Neural cell (in vitro differentiated cells): Measurements from ENCODE around the gene CCNY. TPM values are rescaled to one million over a fixed set of nuclear protein-coding genes. Genes with fewer than 3 reads are reported as not detected.

Experiments used
- H2AFZ ChIP-seq: fragments of 200-600, 300-800 bp; sonication (generic), shearing (Covaris generic); 2 replicates; pipeline ENCODE4 v1.6.0; 2014; ENCODE audit warnings: low read depth, mild to moderate bottlenecking, antibody characterized with exemption, low read length, moderate library complexity
- H3F3A ChIP-seq: fragments of 200-600 bp; shearing (Covaris generic); 2 replicates; pipeline ENCODE4 v1.6.1; 2016; ENCODE audit warnings: mild to moderate bottlenecking, moderate library complexity, mixed read lengths, antibody characterized with exemption, low read length; ENCODE audit not compliant: insufficient read depth, poor library complexity, severe bottlenecking
- H3K27ac ChIP-seq: fragments of 200-600, 300-800 bp; sonication (generic), shearing (Covaris generic); 2 replicates; pipeline ENCODE4 v1.5.1; 2014; ENCODE audit warnings: mild to moderate bottlenecking, low read length, moderate library complexity
- H3K27me3 ChIP-seq: fragments of 300-800, 200-600 bp; sonication (generic), shearing (Covaris generic); 2 replicates; pipeline ENCODE4 v1.6.0; 2014; ENCODE audit warnings: mild to moderate bottlenecking, low read depth, low read length, moderate library complexity; ENCODE audit not compliant: insufficient read depth
- H3K36me3 ChIP-seq: fragments of 300-800, 200-600 bp; sonication (generic), shearing (Covaris generic); 2 replicates; pipeline ENCODE4 v1.5.1; 2014; ENCODE audit warnings: mild to moderate bottlenecking, antibody characterized with exemption, low read length, moderate library complexity; ENCODE audit not compliant: insufficient read depth
- H3K4me2 ChIP-seq: fragments of 300-800, 200-600 bp; sonication (generic), shearing (Covaris generic); 2 replicates; pipeline ENCODE4 v1.6.0; 2014; ENCODE audit warnings: mild to moderate bottlenecking, low read length
- H3K4me3 ChIP-seq: fragments of 300-800, 200-600 bp; sonication (generic), shearing (Covaris generic); 2 replicates; pipeline ENCODE4 v1.5.1; 2014; ENCODE audit warnings: mild to moderate bottlenecking, low read length, moderate library complexity
- H3K79me2 ChIP-seq: fragments of 200-600 bp; shearing (Covaris generic); replicated peaks from 2 replicates; pipeline ENCODE4 v1.6.0; 2014; ENCODE audit warnings: mild to moderate bottlenecking, low read length, moderate library complexity; ENCODE audit not compliant: insufficient read depth
- H3K9ac ChIP-seq: fragments of 300-800, 200-600 bp; sonication (generic), shearing (Covaris generic); 2 replicates; pipeline ENCODE4 v1.6.1; 2016; ENCODE audit warnings: mild to moderate bottlenecking, low read length, mixed read lengths
- H3K9me2 ChIP-seq: fragments of 200-600 bp; shearing (Covaris generic); 2 replicates; pipeline ENCODE4 v1.6.1; 2016; ENCODE audit warnings: mild to moderate bottlenecking, low read length, mixed read lengths; ENCODE audit not compliant: insufficient read depth
- H3K9me3 ChIP-seq: fragments of 200-600, 300-800 bp; sonication (generic), shearing (Covaris generic); 2 replicates; pipeline ENCODE4 v1.6.1; 2016; ENCODE audit warnings: mild to moderate bottlenecking, mixed run types, low read length, moderate library complexity, mixed read lengths
- H4K20me1 ChIP-seq: fragments of 200-600 bp; shearing (Covaris generic); 2 replicates; pipeline ENCODE4 v1.6.1; 2016; ENCODE audit warnings: mild to moderate bottlenecking, mixed run types; ENCODE audit not compliant: insufficient read depth
- EP300 ChIP-seq: fragments of 450-650 bp; conservative IDR thresholded peaks from 2 replicates; pipeline ENCODE4 v1.6.1; 2014; ENCODE audit warnings: antibody characterized with exemption, mild to moderate bottlenecking, moderate library complexity; ENCODE audit not compliant: poor library complexity, severe bottlenecking
- EZH2 ChIP-seq: fragments of 200-600, 300-800 bp; shearing (Covaris generic), sonication (generic); IDR thresholded peaks from 2 replicates; pipeline ENCODE4 v1.6.1; 2014; ENCODE audit warnings: antibody characterized with exemption, low read length, borderline replicate concordance, mild to moderate bottlenecking; ENCODE audit not compliant: insufficient read depth, poor library complexity, severe bottlenecking
- MXI1 ChIP-seq: fragments of 450-650 bp; conservative IDR thresholded peaks from 2 replicates; pipeline ENCODE4 v1.6.1; 2014; ENCODE audit warnings: antibody characterized with exemption, mild to moderate bottlenecking; ENCODE audit not compliant: poor library complexity, severe bottlenecking
- POLR2AphosphoS5 ChIP-seq: IDR thresholded peaks from 2 replicates; pipeline ENCODE4 v1.6.1; 2012
- RAD21 ChIP-seq: fragments of 450-650 bp; conservative IDR thresholded peaks from 2 replicates; pipeline ENCODE4 v1.6.1; 2014; ENCODE audit warnings: antibody characterized with exemption, mild to moderate bottlenecking, moderate library complexity
- SMC3 ChIP-seq: fragments of 450-650 bp; conservative IDR thresholded peaks from 2 replicates; pipeline ENCODE4 v1.6.1; 2014; ENCODE audit warnings: antibody characterized with exemption, mild to moderate bottlenecking, moderate library complexity; ENCODE audit not compliant: poor library complexity
- TAF1 ChIP-seq: IDR thresholded peaks from 2 replicates; pipeline ENCODE4 v1.6.1; 2012; ENCODE audit warnings: low read depth
- polyA plus RNA-seq: library from polyadenylated mRNA; depleted of rRNA; stranded (reverse); fragments of >200 nt; gene quantifications from 2 replicates; pipeline ENCODE4 v1.2.3, GENCODE V29; 2014
- TF ChIP-seq, protein P1 (sequence below): IDR thresholded peaks from 2 replicates; pipeline ENCODE4 v1.6.1; 2012; ENCODE audit warnings: borderline replicate concordance
- TF ChIP-seq, protein P2 (sequence below): fragments of 450-650 bp; IDR thresholded peaks from 2 replicates; pipeline ENCODE4 v1.5.1; 2014; ENCODE audit warnings: antibody characterized with exemption, mild to moderate bottlenecking, moderate library complexity; ENCODE audit not compliant: poor library complexity, severe bottlenecking

The CCNY gene
- polyA plus RNA-seq, 1 donor from 2014 or later: 36.4 TPM

DNA sequence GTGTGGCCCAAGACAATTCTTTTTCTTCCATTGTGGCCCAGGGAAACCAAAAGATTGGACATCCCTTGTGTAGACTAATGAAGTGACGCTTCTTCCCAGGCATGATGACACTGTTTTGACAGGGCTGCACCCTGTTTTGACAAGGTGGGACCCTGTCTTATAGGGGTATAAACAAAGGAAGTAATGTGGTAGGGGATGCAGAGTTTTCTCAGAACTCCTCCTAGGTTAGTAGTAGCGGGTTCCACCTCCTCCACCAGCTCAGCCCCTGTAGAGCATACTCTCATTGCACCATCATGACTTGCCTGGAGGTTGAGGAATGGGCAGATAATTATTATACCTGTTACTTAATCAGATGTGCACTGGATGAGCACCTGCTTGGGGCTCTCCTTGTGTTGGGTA is 123.1 kb downstream of the CCNY start:
- Histone ChIP-seq H3K27ac (no peak overlapping the region), H3K9ac (no peak overlapping the region), H2AFZ (no peak overlapping the region), H3K9me3 (no peaks in the 10 kb centered on the region), H3K4me3 (no peak overlapping the region), H3K36me3 (no peaks in the 10 kb centered on the region), H3K4me2 (no peak overlapping the region), H3K27me3 (no peaks in the 10 kb centered on the region), H3K9me2 (no peaks in the 10 kb centered on the region), H3F3A (no peaks in the 10 kb centered on the region), H3K79me2 (peaks cover 23% of the 10 kb centered on the region), H4K20me1 (no peaks in the 10 kb centered on the region)
- TF ChIP-seq EZH2: no peak
- TF ChIP-seq POLR2AphosphoS5: no peak
- TF ChIP-seq, protein P1, sequence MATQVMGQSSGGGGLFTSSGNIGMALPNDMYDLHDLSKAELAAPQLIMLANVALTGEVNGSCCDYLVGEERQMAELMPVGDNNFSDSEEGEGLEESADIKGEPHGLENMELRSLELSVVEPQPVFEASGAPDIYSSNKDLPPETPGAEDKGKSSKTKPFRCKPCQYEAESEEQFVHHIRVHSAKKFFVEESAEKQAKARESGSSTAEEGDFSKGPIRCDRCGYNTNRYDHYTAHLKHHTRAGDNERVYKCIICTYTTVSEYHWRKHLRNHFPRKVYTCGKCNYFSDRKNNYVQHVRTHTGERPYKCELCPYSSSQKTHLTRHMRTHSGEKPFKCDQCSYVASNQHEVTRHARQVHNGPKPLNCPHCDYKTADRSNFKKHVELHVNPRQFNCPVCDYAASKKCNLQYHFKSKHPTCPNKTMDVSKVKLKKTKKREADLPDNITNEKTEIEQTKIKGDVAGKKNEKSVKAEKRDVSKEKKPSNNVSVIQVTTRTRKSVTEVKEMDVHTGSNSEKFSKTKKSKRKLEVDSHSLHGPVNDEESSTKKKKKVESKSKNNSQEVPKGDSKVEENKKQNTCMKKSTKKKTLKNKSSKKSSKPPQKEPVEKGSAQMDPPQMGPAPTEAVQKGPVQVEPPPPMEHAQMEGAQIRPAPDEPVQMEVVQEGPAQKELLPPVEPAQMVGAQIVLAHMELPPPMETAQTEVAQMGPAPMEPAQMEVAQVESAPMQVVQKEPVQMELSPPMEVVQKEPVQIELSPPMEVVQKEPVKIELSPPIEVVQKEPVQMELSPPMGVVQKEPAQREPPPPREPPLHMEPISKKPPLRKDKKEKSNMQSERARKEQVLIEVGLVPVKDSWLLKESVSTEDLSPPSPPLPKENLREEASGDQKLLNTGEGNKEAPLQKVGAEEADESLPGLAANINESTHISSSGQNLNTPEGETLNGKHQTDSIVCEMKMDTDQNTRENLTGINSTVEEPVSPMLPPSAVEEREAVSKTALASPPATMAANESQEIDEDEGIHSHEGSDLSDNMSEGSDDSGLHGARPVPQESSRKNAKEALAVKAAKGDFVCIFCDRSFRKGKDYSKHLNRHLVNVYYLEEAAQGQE: no peak
- no peak for TF ChIP-seq TAF1
- TF ChIP-seq, protein P2, sequence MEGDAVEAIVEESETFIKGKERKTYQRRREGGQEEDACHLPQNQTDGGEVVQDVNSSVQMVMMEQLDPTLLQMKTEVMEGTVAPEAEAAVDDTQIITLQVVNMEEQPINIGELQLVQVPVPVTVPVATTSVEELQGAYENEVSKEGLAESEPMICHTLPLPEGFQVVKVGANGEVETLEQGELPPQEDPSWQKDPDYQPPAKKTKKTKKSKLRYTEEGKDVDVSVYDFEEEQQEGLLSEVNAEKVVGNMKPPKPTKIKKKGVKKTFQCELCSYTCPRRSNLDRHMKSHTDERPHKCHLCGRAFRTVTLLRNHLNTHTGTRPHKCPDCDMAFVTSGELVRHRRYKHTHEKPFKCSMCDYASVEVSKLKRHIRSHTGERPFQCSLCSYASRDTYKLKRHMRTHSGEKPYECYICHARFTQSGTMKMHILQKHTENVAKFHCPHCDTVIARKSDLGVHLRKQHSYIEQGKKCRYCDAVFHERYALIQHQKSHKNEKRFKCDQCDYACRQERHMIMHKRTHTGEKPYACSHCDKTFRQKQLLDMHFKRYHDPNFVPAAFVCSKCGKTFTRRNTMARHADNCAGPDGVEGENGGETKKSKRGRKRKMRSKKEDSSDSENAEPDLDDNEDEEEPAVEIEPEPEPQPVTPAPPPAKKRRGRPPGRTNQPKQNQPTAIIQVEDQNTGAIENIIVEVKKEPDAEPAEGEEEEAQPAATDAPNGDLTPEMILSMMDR: no peak
- TF ChIP-seq RAD21: no peak

DNA sequence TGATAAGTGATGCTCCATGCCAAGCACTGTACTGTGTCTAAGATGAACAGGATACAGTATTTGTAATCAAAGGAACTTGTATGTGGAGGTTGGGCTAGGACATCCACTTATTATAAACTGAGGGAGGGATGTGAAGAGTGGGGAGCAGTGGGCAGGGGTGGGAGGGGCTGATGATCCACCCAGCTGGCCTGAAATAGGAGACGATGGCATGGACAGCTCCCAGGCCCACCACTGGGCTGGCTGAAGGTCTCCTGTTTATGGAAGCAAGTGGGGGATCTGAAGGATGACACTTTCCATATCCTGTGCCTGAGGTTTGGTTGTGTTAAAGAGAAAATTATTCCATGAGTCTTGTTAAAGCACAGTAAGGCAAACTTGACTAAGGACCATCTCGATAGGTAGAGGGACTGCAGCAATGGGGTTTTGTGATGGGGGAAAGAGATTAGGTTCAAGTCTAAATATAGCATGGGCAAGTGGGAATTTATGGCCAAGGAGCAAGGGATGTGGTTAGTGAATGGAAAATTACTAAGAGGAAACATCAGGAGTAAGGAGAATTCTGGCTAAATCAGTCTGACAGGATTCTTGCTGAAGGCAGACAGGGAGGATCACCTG is 124.6 kb downstream of the CCNY start:
- H3K4me3 ChIP-seq: no peak overlapping the region
- H3K79me2 ChIP-seq: peaks cover 15% of the 10 kb centered on the region
- no peak overlapping the region for H3K27ac ChIP-seq
- H3K9me2 ChIP-seq: no peaks in the 10 kb centered on the region
- no peaks in the 10 kb centered on the region for H4K20me1 ChIP-seq
- no peak overlapping the region for H2AFZ ChIP-seq
- no peak overlapping the region for H3K9ac ChIP-seq
- H3K9me3 ChIP-seq: no peaks in the 10 kb centered on the region
- no peaks in the 10 kb centered on the region for H3K27me3 ChIP-seq
- TF ChIP-seq TAF1 (no peak), POLR2AphosphoS5 (no peak), EZH2 (no peak), MXI1 (no peak), RAD21 (no peak), EP300 (no peak), SMC3 (no peak)
- TF ChIP-seq, protein P1: no peak
- TF ChIP-seq, protein P2: no peak
- H3K4me2 ChIP-seq: no peak overlapping the region
- no peaks in the 10 kb centered on the region for H3K36me3 ChIP-seq
- H3F3A ChIP-seq: no peaks in the 10 kb centered on the region
